NCI-H1694 (cell line): ENCODE data around the gene CNNM4.

Experiments used
- DNase-seq: peaks from one replicate; lab custom pipeline; 2025; lab: John Stamatoyannopoulos, UW

Gene CNNM4

DNA sequence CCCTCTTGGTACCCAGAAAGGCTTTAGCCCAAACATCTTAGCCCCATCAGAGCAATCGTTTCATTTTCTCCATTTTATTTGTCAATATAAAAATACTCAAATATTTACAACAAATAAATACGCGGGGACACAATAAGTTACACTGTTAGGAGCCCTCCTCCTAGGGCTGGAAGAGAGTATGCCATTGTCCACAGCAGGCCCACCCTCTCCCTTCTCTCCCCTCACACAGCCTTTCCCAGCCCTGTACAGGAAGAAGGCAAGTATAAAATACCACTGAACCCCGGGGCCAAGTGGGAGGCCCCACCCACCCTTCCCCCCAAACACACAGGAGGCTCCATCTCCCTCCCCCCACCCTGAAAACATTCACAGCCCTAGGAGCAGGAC, 99.0 kb downstream of the CNNM4 start:
- no peak for DNase-seq

GRCh38 chr2:96860065-96861029, 99.6 kb downstream of the CNNM4 start:
- DNase-seq: no peak

DNA sequence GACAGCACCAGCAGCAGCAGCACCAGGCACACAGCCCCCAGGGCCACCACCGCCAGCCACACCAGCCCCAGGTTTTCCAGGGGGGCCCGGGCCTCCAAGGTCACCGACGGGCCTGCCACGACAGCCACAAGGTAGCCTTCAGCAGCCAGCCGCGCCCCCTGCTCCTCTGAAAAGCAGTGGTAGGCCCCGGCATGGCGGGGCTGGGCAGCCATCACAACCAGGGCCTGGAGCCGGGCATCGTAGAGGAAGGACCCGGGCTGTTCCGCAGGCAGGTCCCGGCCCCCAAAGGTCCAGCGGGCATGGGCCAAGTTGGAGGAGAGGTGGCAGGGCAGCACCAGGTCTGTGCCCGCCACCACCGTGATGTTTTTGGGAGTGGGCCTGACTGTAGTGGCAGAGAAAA, 100.4 kb downstream of the CNNM4 start:
- no peak for DNase-seq
